ENCODE measurements around the gene THSD7B. TPM values are rescaled to one million over a fixed set of nuclear protein-coding genes. Genes with fewer than 3 reads are reported as not detected.

The THSD7B gene
- total RNA-seq, 1 donor from 2014 or later = not detected

- no peak overlapping the region for H3K27ac Mint-ChIP-seq
- DNase-seq (no peak), ATAC-seq (ENCODE audit: low read depth) (no peak)
- no peaks in the 10 kb centered on the region for H3K27me3 Mint-ChIP-seq
- POLR2A ChIA-PET = no interaction called here
- H3K4me3 Mint-ChIP-seq = no peak overlapping the region
- no peaks in the 10 kb centered on the region for H3K36me3 Mint-ChIP-seq (ENCODE audit: low read depth)
- no peak for TF ChIP-seq CTCF (IDR thresholded peaks at IDR 0.05)
- intact Hi-C loops (cut with micrococcal nuclease) = no loop called here
- H3K9me3 Mint-ChIP-seq = no peaks in the 10 kb centered on the region
- no peaks in the 10 kb centered on the region for H3K4me1 Mint-ChIP-seq
- CTCF ChIA-PET = no interaction called here
These were observed 580.6 kb downstream of the THSD7B start for GRCh38 chr2:137345994-137346393.

- Mint-ChIP-seq H3K9me3 (no peaks in the 10 kb centered on the region), H3K27ac (no peak overlapping the region), H3K27me3 (no peaks in the 10 kb centered on the region), H3K4me3 (no peak overlapping the region), H3K36me3 (ENCODE audit: low read depth) (no peaks in the 10 kb centered on the region), H3K4me1 (no peaks in the 10 kb centered on the region)
- no peak for ATAC-seq (ENCODE audit: low read depth)
- intact Hi-C loops (cut with micrococcal nuclease) = no loop called here
- DNase-seq = no peak
- TF ChIP-seq CTCF (IDR thresholded peaks at IDR 0.05) = no peak
- POLR2A ChIA-PET = no interaction called here
- CTCF ChIA-PET = no interaction called here
These were observed 583.0 kb downstream of the THSD7B start for GRCh38 chr2:137348301-137348700.

- ChIA-PET CTCF (no interaction called here), POLR2A (no interaction called here)
- no peak for TF ChIP-seq CTCF (IDR thresholded peaks at IDR 0.05)
- Mint-ChIP-seq H3K27ac (no peak overlapping the region), H3K36me3 (ENCODE audit: low read depth) (no peaks in the 10 kb centered on the region), H3K9me3 (peaks cover 3% of the 10 kb centered on the region), H3K4me3 (no peak overlapping the region), H3K27me3 (no peaks in the 10 kb centered on the region), H3K4me1 (no peaks in the 10 kb centered on the region)
- no peak for ATAC-seq (ENCODE audit: low read depth)
- DNase-seq = no peak
- intact Hi-C loops (cut with micrococcal nuclease) = no loop called here
These were observed 592.3 kb downstream of the THSD7B start for GRCh38 chr2:137357634-137358033.

- Mint-ChIP-seq H3K36me3 (ENCODE audit: low read depth) (no peaks in the 10 kb centered on the region), H3K9me3 (peaks cover 11% of the 10 kb centered on the region), H3K27me3 (no peaks in the 10 kb centered on the region), H3K27ac (no peak overlapping the region), H3K4me1 (no peaks in the 10 kb centered on the region), H3K4me3 (no peak overlapping the region)
- POLR2A ChIA-PET = no interaction called here
- no peak for TF ChIP-seq CTCF (IDR thresholded peaks at IDR 0.05)
- ATAC-seq (ENCODE audit: low read depth) = no peak
- CTCF ChIA-PET = no interaction called here
- DNase-seq = no peak
- intact Hi-C loops (cut with micrococcal nuclease) = no loop called here
These were observed 602.0 kb downstream of the THSD7B start for GRCh38 chr2:137367361-137367760.

GRCh38 chr2:137369106-137369505 is 603.8 kb downstream of the THSD7B start:
- no peak overlapping the region for H3K4me3 Mint-ChIP-seq
- peaks cover 7% of the 10 kb centered on the region for H3K9me3 Mint-ChIP-seq
- H3K36me3 Mint-ChIP-seq (ENCODE audit: low read depth) = no peaks in the 10 kb centered on the region
- POLR2A ChIA-PET = no interaction called here
- ATAC-seq (ENCODE audit: low read depth) = no peak
- TF ChIP-seq CTCF (IDR thresholded peaks at IDR 0.05) = no peak
- H3K27me3 Mint-ChIP-seq = no peaks in the 10 kb centered on the region
- CTCF ChIA-PET = no interaction called here
- intact Hi-C loops (cut with micrococcal nuclease) = no loop called here
- no peak overlapping the region for H3K27ac Mint-ChIP-seq
- no peak for DNase-seq
- no peaks in the 10 kb centered on the region for H3K4me1 Mint-ChIP-seq
